HG02973 (cell line): Measurements from ENCODE around the gene TMEM175.

Experiments
- ATAC-seq: cut with Tn5 transposase; IDR thresholded peaks from one replicate; pipeline ENCODE4 v1.9.1; 2021; ENCODE audit warnings: moderate library complexity; ENCODE audit not compliant: unreplicated experiment

Gene TMEM175

GRCh38 chr4:1000686-1001260 lies 68.5 kb downstream of the TMEM175 start:
- no peak for ATAC-seq

GRCh38 chr4:1001561-1002130 lies 69.4 kb downstream of the TMEM175 start:
- no peak for ATAC-seq

DNA sequence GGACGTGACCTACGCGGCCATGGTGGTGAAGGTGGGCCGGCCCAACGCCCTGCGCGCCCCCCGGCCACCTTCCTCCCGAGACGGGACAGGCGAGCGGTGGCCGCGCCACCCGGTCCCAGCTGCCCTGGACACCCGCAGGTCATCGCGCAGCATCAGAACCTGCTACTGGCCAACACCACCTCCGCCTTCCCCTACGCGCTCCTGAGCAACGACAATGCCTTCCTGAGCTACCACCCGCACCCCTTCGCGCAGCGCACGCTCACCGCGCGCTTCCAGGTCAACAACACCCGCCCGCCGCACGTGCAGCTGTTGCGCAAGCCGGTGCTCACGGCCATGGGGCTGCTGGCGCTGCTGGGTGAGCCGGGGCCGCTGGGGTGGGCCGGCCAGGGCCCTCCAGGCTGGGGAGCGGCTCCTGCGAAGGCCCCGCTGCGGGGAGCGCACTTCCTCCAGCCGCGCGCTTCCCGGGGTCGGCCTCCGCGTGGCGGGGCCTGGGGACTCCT lies 69.9 kb downstream of the TMEM175 start:
- no peak for ATAC-seq

DNA sequence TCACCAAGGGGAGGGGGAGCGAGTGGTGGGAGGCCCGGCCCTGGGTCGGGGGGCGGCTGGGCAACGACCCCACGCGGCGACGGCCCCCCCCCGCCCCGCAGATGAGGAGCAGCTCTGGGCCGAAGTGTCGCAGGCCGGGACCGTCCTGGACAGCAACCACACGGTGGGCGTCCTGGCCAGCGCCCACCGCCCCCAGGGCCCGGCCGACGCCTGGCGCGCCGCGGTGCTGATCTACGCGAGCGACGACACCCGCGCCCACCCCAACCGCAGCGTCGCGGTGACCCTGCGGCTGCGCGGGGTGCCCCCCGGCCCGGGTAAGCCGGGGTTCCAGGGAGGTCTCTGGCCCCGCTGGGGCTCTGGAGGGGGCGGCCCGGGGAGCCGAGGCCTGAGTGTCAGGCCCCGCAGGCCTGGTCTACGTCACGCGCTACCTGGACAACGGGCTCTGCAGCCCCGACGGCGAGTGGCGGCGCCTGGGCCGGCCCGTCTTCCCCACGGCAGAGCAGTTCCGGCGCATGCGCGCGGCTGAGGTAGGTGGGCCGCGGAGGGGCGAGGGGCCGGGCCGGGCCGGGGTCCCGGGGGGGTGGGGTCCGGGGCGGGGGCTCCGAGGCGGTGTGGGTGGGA lies 70.5 kb downstream of the TMEM175 start:
- ATAC-seq, result no peak

DNA sequence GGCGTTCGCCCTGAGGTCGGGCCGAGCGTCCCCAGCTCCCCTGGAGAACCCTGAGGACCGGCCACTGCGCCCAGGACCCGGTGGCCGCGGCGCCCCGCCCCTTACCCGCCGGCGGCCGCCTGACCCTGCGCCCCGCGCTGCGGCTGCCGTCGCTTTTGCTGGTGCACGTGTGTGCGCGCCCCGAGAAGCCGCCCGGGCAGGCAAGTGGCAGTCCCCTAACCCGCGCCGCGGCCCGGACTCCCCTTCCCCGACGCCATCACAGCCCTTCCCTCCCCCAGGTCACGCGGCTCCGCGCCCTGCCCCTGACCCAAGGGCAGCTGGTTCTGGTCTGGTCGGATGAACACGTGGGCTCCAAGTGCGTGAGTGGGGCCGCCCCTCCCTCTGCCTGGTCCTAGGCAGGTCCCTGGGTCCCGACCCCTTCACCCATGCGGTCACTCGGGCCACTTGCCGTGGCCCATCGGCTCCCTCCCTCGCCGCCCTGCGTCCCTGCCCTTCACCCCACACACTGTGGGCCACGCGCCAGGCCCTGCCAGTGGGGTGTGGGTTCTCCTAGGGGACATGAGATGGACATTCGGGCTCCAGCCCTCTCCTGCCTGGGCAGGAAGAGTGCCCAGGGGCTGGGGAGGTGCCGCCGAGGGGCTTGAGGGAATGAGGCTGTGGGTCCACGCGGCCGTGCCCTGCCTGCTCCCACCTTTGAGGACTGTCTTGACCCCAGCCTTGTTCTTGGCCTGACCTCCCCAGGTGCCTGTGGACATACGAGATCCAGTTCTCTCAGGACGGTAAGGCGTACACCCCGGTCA lies 71.2 kb downstream of the TMEM175 start:
- ATAC-seq, result no peak

DNA sequence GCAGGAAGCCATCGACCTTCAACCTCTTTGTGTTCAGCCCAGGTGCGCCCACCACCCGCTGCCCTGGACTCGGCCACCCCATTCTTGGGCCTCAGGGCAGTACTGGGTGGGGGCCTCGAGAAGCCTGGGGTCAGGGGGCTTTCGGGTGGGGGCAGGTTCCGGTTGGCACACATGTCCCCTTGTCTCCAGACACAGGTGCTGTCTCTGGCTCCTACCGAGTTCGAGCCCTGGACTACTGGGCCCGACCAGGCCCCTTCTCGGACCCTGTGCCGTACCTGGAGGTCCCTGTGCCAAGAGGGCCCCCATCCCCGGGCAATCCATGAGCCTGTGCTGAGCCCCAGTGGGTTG lies 71.8 kb downstream of the TMEM175 start:
- ATAC-seq, result no peak

GRCh38 chr4:1004557-1005485 lies 72.6 kb downstream of the TMEM175 start:
- no peak for ATAC-seq

DNA sequence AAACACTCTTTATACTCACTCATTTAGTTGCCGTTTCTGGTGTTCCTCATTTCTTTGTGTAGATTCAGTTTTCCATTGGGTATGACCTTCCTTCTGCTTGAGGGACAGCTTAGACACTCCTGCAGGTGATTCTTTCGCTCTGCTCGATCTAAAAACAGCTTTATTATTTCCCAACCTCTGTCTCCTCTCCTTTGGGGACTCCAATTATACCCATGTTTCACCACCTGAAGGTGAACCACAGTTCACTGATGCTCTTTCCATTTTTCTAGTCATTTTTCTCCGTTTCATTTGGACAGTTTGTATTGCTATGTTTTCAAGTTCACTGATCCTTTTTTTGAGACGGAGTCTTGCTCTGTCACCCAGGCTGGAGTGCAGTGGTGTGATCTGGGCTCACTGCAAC lies 74.6 kb downstream of the TMEM175 start:
- no peak for ATAC-seq
